Right renal pelvis (tissue), 4 donors: ENCODE measurements around the gene RHBDF2. TPM values are rescaled to one million over a fixed set of nuclear protein-coding genes. Genes with fewer than 3 reads are reported as not detected.
"Not testable (repeated sequence)": the region's sequence is repeated elsewhere in the genome, so short reads cannot be mapped to it uniquely, and the experiment has no call there.

Experiments
- DNase-seq, 4 donors: peaks; one replicate each; pipeline ENCODE4 v3.0.0-alpha.2; 2013; ENCODE audit warnings: low read depth in 4 of 4, low spot score in 3 of 4, missing footprints in 1 of 4
- polyA plus RNA-seq, 4 donors: library from polyadenylated mRNA; unstranded; fragments of 120-200 nt; gene quantifications; one replicate each; pipeline ENCODE4 v1.2.1, GENCODE V29; 2013; ENCODE audit not compliant: insufficient read length in 4 of 4

RHBDF2 gene
- polyA plus RNA-seq, 4 donors, result 5.8 to 9.5 (median 6.8) TPM

DNA sequence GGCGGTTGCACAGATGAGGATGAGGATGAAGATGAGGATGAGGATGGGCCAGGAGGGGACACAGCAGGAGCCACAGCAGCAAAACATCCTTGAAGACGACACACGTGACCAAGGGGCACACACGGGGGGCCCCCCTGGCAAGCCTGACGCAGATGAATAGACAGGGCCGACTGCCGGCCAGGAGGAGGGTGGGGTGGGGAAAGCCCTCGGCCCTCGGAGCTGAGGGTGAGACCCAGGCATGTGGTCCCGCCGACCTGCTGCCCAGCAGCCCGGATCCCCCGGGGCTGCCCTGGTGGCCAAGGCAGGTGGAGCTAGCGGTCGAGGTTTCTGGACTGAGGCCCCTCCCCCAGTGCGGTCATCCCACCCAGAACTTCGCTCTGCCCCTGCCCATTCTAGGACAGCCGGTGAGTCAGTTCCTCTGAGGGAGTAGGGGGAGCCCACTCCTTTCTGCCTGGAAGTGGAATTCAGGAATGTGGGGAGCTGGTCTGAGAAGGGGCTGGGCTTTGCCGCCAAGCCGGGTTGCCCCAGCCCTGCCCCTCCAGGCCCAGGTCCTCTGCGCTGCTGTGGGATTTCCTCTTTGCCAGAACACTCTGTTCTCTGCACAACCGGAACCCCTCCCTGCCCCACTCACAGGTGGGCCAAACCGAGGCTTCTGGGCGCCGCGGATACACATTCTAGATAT, 26.3 kb upstream of the RHBDF2 start:
- DNase-seq, result no peak

DNA sequence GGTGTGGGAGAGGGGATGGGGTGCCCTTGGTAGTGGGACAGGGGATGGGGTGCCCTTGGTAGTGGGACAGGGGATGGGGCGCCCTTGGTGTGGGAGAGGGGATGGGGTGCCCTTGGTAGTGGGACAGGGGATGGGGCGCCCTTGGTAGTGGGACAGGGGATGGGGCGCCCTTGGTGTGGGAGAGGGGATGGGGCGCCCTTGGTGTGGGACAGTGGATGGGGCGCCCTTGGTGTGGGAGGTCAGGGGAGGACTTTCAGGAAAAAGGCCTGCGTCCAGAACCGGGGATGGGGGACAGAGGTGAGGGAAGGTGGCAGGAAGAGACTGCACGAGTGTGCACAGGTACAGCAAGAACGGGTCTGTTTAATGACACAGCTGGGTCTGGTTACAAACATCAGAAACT, 25.8 kb upstream of the RHBDF2 start:
- DNase-seq, result not testable (repeated sequence)

DNA sequence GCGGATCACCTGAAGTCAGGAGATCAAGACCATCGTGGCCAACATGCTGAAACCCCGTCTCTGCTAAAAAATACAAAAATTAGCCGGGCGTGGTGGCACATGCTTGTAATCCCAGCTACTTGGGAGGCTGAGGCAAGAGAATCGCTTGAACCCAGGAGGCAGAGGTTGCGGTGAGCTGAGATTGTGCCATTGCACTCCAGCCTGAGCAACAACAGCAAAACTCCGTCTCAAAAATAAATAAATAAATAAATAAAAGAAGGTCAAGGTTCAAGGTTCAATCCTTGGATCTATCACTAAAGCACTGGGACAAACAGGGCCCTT, 24.2 kb upstream of the RHBDF2 start:
- DNase-seq, result not testable (repeated sequence)

DNA sequence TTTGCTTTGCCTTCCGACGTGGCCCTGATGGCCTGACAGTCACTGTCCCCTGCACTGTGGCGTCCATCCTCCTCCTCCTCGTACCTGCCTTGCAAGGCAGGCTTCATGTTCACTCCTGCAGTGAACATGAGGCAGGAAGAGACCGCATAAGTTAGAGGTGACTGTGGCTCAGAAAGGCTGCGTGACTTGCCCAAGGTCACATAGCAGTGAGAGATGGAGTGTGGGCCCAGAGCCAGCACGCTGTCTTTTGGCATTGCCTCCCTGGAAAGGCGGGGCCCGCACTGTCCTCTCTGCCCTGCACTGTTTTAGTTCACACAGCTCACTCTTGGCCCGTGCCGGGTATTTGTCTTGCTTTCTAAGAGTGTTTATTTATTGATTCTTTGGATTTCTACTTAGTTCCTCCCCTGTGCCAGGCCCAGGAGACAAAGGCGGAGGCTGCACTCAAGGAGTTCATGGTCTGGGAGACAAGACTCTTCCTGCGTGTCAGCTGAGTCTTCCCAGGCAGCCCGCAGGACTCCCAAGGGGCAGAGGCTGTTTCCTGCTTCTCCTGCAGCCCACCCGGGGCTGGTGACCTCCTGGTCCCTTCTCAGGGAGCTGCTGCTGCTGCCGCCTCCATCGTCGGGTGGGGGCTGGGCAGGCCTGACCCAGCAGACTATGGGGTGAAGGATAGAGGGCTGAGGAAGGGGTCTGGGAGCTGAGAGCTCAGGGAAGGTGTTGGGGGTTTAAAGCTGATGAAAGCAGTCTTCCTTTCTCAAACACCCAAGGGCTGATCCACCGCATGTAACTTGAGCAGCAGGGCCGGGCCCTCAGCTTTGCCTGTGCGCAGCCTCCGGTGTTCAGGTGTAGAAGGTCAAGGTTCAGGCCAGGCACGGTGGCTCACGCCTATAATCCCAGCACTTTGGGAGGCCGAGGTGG, 23.6 kb upstream of the RHBDF2 start:
- DNase-seq, result no peak

DNA sequence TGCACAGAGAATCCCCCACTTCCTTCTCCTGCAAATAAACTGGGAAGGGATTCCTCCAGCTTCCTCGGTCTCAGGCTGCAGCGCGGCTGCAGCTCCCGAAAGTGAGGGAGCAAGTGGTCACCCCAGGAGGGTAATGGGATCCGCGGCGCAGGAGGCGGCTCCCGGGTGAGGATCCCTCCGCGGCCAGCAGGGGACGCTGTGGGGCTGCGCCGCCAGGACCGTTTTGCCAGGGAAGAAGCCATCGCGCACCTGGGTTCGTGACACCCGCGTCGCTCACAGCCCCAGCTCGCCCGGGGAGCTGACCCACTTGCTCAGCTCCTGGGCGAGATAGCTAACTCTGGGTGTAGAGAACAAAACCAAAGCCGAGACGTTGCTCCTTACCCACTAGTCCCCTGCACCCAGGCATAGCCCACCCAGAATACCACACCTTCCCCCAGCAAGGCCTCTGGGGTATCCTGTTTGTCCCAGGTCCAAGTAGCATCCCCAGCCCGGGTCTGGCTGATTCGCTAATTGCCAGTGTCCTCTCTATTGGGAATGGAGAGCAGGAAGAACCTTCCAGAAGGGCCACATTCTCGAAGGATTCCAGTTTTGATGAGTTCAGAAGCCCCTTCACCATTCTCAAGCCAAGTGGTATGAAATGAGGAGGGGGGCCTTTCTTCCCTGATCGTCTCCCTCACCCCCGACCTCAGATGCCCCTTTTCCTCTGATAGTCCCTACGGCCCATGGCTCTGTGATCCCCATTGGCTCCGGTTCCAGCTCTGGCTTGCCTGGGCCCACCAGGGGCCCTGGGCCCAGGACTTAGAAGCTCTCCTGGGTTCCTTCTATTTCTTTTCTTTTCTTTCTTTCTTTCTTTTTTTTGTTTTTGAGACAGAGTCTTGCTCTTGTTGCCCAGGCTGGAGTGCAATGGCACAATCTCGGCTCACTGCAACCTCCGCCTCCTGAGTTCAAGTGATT, 22.1 kb upstream of the RHBDF2 start:
- no peak for DNase-seq

DNA sequence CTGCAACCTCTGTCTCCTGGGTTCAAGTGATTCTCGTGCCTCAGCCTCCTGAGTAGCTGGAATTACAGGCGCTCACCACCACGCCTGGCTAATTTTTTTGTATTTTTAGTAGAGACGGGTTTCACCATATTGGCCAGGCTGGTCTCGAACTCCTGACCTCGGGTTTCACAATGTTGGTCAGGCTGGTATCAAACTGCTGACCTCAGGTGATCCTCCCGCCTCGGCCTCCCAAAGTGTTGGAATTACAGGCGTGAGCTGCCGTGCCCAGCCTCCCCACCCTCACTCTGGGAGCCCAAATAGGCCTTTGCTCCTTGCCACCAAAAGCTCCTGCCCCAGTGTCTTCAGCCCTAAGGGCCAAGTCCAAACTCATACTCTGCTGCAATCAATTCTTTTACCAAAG, 20.5 kb upstream of the RHBDF2 start:
- DNase-seq, result not testable (repeated sequence)

DNA sequence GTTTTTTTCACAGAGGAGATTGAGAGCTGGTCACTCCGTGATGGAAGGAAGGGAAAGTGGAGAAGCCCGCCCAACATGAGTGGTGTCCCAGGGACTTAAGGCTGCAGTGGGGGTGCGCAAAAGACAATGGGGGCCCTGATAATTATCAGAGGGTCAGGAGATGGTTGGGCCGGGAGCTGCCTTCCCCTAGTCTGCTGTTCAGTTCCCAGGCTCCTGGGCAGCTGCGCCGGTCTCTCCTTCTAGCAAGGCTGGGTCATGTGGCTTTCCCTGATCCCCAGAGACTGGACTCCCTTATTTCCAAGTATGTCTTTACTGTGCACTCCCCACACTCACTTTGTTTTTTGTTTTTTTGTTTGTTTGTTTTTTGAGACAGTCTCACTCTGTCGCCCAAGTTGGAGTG, 20.0 kb upstream of the RHBDF2 start:
- no peak for DNase-seq

DNA sequence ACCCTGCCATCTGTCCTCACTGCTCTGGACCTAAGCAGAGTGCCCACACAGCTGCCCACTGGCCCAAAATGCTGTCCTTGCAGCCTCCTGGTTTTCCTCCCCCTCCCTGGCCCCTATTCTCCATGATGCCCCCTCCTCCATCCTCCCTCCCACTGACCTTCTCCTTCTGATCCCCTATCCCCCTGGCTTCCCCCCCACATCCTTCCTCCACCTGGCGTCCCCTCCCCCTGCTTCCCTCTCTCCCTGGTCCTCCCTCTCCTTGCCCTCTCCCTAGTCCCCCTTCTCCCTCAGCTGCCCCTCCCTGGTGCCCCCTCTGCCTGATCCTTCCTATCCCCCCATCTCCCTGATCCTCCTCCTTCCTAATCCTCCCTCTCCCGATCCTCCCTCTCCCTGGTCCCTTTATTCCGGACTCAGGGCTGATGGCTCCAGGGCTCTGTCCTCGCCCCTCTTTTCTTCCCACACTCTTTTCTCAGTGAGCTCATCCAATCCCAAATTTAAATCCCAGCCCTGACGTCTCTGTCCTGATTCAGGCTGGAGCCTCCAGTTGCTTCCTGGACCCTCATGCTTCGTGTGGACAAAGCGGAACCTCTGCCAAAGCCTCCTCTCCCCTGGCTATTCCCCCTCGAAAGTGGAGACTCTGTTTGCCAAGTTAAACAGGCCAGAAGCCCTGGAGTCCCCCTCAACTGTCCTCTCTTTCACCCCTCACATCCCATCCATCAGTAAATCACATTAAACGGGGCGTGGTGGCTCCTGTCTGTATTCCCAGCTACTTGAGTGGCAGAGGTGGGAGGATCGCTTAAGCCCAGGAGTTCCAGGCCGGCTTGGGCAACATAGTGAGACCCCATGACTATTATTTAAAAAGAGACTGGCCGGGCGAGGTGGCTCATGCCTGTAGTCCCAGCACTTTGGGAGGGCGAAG, 18.1 kb upstream of the RHBDF2 start:
- DNase-seq, result no peak

DNA sequence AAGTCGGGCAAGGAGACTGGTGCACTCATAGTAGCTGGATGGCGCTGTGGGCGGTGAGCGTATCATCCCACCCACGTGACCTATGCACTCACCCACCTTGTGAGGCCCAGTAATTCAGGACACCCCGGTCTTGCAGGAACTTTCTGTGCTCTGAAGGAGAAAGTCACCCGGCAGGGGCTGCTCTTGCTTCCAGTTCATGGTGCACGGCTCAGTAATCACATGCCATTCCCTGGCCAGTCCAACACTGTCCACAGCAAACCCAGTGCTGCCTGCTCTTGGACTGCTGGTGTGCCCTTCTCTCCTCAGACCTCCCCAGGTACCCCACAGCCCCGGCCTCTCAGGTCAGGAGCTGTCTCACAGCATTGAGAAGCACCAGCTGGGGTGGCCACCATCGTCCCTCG, 16.4 kb upstream of the RHBDF2 start:
- DNase-seq, result no peak

DNA sequence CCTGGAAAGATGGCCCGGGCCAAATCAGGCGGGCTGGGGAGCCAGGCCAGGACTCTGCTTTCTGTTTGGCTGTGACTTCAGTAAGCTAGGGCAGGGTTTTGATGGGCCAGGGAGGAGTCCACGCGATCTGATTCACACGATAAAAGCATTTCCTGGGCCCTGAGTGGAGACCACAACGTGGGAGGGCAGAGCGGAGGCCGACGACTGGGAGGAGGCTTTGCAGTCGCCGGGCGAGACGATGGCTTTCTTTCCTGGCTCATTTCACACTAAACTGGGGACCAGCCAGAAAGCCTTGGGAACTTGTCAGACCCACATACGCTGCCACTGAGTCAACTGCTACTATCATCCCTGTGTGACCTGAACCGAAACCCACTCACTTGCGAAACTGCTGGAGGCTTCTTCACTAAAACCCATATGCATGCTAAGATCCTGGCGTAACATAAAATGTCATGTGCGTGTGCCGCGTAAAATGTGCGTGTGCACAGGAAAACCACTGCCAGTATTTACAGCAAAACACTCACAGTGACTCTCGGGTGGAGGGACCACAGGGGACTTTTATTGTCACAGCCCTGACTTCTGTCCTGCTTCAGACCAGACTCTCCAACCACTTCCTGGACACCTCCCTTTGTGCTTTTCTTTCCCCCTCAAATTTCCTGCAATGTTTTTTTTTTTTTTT, 14.2 kb upstream of the RHBDF2 start:
- no peak for DNase-seq

DNA sequence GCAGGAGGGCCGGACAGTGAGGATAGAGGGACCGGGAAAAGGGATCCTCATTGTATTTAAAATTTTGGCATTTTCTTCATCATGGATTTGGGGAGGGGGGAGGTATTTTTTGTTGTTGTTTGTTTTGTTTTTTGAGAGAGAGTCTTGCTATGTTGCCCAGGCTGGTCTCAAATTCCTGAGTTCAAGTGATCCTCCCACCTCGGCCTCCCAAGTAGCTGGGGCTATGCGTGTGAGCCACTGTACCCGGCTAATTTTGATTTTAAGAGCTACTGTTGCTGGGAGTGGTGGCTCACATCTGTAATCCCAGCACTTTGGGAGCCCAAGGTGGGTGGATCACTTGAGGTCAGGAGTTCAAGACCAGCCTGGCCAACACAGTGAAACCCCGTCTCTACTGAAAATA, 13.1 kb upstream of the RHBDF2 start:
- not testable (repeated sequence) for DNase-seq

DNA sequence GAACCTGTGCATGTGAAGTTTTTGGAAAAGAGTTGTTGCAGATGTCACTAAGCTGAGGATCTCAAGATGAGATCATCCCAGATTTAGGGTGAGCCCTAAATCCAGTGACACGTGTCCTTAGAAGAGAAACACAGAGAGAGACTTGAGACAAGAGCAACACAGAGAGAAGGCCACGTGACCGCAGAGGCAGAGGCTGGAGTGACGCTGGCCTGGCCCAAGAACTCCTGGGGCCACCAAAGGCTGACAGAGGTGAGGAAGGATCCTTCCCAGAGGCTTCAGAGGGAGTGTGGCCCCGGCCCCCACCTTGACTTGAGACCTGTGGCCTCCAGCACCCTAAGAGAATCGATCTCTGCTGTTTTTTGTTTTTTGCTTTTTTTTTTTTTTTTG, 12.1 kb upstream of the RHBDF2 start:
- no peak for DNase-seq

DNA sequence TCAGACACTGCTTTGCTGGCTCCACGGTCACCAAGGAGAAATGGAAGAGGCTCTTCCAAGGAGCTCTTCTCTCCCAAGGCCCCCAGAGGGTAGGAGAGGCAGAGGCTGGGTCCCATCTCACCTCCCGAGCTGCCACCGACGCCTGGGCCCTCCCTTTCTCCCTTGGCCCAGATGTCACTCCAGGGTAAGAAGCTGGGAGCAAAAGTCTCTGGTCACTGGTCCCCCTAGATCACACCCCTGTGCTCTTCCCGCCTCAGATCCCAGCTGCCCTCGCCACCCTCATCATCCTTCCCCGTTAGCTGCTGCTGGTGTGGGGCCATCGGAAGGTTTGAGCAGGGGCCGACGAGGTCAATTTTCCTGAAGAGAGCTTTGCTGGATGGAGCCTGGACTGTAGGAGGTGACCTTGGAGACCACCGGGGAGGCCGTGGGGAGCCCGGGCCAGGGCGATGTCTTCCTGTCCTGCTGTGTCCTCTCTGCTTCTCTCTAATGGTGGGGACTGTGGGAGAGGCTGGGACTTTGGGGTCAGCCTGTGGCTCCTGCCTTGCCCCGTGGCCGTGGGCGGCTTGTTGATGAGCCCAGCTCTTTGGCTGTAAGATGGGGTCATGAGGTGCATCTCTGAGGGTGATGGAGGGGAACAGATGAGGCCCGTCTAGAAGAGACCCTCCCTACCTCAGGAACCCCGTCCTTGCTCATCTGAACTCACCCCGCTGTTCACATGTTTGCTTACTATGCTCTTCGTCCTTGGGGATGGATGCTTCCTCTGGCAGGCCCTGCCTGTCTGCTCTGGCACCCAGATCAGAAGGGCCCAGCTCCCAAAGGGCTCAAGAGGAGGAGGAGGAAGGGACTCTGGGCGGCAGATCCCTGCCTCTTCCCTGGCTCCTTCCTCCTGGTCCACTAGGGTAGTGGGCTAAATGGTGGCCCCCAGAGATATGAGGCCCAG, 11.4 kb upstream of the RHBDF2 start:
- DNase-seq, result no peak

DNA sequence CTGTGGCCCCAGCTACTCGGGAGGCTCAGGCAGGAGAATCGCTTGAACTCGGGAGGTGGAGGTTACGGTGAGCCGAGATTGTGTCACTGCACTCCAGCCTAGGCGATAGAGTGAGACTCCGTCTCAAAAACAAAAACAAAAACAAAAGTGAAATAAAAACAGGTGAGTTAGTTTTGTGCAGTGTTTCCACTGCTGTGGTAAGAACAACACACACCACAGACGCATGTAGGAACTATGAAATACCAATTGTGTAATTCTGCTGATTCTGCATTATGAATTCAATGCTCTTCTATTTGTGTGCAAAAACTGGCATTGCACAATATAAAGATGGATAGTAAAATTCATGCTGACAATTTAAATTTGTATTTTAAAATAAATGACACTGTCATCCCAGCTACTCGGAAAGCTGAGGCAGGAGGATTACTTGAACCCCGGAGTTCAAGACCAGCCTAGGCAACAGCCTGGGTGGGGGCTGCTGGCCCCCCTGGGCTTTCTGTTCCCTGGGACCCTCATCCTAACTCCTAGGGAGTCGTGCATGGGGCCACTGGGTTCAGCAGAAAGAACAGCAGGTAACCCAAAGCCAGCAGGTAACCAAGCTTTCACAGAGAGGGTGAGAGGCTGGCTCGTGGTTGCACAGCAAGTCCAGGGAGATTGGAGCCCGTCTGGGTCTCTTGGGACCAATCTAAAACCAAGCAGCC, 10.6 kb upstream of the RHBDF2 start:
- DNase-seq, result no peak

DNA sequence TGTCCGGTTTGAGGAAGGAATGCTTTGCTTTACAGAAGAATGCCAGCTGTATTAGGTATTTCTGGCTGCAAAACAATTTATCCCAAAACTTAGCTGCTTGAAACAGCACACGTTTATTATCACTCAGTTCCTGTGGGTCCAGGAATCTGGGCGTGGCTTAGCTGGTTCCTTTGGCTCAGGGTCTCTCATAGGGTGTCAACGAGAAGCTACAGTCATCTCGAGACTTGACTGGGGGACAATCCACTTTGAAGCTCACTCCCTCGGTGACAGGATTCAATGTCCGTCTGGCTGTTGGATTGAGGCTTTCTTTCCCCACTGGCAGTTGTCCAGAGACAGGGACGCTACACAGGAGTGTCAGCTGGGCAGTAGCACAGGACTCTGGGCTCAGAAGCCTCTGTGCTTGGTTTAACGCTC, 9.6 kb upstream of the RHBDF2 start:
- no peak for DNase-seq

DNA sequence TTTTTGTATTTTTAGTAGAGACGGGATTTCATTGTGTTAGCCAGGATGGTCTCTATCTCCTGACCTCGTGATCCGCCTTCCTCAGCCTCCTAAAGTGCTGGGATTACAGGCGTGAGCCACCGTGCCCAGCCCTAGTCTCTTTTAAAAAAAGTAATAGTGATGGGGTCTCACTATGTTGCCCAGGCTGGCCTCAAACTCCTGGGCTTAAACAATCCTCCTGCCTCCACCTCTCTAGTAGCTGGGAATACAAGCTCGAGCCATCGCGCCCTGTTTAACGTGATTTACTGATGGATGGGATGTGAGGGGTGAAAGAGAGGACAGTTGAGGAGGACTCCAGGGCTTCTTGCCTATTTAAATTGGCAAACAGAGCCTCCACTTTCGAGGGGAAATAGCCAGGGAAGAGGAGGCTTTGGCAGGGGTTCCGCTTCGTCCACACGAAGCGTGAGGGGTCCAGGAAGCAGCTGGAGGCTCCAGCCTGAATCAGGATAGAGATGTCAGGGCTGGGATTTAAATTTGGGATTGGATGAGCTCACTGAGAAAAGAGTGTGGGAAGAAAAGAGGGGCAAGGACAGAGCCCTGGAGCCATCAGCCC, 7.3 kb upstream of the RHBDF2 start:
- not testable (repeated sequence) for DNase-seq
